GM15510 (cell line): ENCODE measurements around the gene IGF1R.

Source experiments
- POLR2A ChIP-seq: IDR thresholded peaks from 3 replicates; pipeline ENCODE4 v1.6.1; 2011; ENCODE audit warnings: borderline replicate concordance; ENCODE audit not compliant: insufficient read length; ENCODE audit errors: extremely low read depth

Gene IGF1R

DNA sequence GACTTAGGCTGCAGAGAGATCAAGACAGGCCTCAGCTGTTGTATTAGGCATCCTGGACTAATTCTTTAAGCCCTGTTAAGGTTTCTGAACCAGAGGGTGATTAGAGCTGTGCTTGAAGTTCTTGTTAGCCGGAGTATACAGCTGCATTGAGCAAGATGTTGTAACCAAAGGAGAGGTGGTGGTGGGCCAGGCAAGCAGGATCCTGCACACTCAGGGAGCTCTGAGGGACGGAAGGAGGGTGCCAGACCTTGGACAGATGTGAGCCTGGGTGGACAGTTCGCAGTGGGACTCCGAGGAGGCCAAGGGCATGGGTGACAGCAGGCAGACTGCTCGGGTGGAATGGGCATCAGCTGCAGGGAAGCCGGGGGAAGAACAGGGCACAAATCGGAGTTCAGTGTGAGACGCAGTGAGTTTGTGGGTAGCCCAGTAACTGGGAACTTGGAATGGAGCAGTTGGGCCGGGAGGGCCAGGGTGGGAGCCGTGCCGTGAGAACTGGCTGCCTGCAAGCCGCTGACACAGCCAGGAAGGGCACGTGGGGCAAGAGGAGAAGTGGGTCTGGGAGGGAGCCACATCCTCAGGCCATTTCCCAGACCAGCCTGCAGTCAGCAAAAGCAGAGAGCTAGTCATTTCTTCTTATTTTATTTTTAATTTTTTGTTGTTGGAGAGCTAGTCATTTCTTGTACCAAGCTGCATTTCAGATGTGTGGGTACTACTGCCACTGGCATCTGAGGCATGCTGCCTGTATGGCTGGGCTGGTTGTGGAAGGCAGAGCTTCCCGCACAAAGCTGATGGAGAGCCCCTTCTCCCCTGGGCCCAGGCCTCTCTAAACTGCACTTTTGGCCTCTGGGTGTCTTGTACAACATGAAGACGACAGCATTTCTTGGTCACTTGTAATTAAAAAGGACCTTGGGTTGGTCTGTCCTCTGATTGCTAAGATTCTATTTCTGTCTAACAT lies 298.2 kb downstream of the IGF1R start:
- no peak for TF ChIP-seq POLR2A

DNA sequence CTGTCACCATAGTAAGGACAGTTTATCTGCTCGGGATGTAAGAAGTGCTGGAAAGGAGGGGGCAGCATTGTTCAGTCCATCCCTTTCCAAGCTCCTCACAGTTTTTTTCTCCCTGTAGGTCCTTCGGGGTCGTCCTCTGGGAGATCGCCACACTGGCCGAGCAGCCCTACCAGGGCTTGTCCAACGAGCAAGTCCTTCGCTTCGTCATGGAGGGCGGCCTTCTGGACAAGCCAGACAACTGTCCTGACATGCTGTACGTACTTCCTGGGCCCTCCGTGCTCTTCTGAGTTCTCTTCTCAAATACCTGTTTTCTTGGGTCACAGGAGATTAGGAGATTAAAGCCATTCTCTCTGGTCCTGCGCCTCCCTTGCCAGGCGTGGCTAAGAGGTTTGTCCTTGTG lies 300.1 kb downstream of the IGF1R start:
- no peak for TF ChIP-seq POLR2A

DNA sequence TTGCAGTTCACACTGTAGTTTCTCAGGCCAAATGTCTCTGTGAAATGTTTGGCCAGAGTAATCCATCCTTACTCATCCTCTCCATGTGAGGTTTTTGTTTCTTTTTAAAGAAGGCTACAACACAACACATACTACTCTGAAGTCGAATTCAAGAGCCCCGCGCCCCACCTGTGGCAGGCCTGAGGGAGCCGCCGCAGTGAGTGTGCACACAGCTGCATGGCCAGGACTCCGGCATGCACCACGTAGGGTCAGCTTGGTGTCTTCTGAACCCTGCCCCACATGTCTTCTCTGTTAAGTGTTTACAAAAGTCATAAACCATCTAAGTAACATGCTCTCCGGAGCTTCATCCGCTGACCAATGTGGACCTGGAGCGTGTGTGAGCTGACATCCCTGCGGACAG lies 300.6 kb downstream of the IGF1R start:
- no peak for TF ChIP-seq POLR2A

DNA sequence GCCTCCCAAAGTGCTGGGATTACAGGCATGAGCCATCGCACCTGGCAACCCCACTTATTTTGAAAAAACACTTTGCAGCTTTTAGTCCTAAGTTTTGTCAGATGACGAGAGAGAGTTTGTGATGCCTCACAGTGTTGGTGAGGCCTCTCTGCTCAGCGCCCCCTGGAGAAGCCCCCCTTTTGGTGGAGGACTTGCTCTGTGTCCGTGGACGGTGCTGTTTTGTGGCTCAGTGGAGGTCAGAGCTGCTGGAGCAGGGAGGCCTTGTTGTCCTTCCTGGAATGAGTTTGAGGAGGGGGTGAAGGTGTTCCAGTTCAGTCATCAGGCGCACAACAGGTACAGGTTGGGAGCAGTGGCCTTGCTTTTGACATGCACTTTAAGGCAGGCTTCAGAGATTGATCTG lies 301.3 kb downstream of the IGF1R start:
- no peak for TF ChIP-seq POLR2A

DNA sequence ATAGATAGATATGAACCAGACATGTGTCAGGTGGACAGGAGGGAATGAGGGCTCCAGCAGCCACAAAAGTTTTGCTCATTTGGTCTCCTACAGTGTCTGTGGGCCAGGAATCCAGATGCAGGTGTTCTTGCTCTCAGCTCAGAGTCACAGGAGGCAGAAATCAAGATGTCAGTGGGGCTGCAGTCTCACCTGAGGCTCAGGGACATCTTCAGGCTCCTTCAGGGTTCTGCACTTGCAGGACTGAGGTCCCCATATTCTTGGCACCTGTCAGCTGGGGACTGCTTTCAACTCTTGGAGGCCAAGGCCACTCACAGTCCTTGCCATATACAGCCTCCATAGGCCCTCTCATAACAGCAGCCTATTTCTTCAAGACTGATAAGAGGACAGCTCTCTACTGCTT lies 301.9 kb downstream of the IGF1R start:
- no peak for TF ChIP-seq POLR2A

DNA sequence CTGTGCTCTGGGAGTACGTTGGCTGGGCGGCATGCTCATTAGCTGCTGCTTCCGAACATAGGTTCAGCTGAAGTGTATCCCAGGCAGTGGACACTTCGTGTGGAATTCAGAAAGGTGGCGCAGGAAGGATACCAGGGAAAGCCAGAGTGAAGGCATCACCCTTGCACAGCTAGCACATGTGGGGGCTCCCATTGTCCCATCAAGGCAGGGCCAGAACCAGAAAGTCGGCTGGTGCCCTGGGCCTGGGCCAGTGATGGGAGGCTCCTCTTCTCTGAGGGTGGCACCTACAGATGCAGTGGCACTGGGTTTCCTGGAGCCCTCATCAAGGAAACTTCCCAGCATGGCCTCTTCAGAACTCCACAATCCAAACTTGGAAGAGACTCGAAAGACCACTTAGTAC lies 302.7 kb downstream of the IGF1R start:
- TF ChIP-seq POLR2A, result no peak

DNA sequence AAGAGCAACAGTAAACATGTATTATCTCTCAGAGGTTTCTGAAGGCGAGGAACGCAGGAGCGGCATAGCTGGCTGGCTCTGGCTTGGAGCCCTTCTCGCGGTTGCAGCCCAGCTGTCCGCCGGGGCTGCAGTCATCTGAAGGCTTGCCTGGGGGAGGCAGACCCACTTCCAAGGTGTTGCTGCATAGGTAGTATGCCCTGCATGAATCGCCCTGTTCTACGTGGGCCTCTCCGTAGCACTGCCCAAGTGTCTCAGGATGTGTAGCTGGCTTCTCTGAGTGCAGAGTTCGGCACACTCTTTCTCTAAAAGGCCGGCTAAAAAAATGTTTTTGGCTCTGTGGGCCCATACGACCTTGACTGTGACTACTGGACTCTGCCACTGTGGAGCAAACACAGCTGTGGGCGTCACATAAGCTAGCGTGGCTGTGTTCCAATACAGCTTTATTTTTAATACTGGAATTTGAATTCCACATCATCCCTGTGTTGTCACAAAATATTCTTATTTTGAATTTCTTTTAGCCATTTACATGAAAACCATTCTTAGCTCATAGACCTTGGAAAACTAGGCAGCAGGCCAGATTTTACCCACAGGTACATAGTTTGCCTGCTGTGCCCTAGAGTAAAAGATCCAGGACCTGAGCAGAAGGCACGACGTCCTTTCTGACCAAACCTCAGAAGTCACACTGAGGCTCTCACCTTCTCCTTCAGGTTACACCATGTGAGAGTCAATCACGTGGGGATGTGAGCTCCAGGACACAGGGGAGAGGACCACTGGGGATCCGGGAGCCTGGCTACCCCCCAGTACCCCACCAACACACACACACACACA lies 303.4 kb downstream of the IGF1R start:
- TF ChIP-seq POLR2A, result no peak

DNA sequence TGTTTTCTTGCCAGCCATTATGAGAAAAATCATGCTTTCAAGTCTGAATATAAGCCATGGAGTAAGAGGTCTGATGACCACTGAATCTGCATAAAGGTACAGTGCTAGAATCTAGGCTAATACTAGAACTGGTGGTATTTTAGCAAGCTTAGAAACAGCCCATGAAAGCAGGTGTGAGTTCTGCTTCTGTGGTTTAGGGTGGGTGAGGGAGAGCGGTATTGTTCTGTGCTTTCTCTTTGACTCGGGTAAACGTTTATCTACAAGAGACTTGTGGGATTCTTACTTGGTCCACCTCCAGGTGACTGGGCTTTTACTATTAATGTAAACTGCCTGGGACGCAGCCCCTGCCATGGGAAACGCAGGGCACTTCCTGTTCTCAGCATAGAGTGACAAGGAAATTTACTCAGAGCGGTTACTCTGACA lies 304.1 kb downstream of the IGF1R start:
- TF ChIP-seq POLR2A, result no peak

DNA sequence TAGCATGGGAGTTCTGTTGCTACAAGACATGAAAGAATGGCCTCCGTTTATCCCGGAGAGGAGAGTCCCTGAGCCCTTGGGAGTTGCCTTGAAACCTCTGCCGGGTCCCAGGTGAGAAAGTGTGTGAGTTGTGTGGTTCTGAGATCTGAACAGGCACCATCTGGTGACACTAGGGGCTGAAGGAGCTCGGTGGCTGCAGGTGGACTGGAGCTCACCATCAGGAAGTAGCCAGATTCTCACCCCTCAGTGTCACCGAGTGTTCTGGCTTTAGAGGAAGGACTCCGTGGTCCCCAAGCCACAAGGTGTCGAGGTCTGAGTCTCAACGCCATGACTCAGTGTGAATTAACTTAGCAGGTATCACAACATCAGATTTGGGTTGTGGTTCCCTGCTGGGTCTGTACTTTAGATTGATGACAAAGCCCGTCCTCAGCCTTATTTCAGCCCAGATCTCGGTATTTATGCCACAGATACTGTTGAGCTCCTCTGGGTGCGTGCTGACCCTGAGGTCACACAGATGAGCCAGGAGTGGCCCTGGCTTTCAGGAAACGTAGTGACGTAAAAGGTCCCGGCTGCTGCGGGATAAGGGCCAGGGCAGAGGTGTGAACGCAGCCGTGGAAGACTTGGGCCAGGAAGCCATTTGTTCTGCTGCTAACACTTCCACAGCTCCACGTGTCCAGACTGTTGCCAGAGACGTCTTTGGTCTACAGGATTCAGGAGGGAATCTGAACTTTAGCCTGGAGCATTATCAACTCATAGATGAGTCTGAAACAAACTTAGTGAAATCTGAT lies 304.9 kb downstream of the IGF1R start:
- no peak for TF ChIP-seq POLR2A

DNA sequence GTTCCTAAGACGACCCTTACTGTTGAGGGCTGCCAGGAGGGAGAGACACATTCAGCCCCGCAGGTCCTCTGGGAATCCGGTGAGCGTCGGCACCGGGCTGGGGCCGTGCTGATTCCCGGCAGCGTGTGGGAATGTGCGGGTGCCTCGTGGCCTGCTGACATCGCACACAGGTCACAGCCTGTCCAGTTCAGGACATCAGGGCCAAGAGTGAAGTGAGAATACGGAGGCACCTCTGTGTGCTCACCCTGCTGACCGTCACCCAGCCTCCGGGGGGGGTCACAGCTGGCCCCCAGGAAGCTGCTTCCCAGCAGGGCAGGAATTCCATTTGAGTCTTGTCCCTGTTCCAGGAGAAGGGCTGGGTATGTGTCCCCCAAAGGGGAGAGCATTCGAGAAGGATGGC lies 305.6 kb downstream of the IGF1R start:
- TF ChIP-seq POLR2A, result no peak

DNA sequence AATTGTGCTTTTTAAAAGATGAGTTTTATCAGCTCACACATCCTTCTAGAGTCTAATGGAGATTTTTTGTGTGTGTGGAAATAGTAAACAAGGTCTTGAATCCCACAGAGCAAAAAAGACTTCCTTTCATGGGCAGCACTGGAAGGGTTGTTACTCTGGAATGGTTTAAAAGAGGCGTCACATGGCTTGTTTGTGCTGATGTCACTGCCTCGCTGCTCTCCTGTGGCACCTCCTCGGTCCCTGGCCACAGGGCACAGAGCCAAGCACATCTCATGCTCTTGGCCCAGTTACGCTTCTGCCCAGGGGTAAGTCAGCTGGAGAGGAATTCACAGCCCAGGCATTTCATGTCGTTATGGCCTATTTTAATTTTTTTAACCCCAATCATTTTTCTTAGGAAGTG lies 306.1 kb downstream of the IGF1R start:
- no peak for TF ChIP-seq POLR2A

DNA sequence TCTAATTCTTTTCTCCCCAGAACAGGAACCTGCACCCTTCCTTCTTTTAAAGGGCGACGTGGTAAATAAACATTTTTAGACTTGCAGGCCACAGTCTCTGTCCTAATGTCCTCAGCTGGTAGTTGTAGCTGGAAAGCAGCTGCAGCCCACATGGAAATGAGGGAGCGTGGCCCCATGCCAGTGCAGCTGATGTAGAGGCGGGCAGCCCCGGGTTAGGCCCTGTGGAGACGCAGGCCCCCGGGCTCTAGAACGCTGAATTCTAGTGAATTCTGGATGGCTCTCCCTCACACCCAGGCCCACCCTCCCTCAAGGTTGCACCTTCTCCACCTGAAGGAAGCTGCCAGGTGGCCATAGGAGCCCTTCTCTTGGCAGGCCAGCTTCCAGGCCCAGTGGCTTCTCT lies 307.0 kb downstream of the IGF1R start:
- TF ChIP-seq POLR2A, result no peak

DNA sequence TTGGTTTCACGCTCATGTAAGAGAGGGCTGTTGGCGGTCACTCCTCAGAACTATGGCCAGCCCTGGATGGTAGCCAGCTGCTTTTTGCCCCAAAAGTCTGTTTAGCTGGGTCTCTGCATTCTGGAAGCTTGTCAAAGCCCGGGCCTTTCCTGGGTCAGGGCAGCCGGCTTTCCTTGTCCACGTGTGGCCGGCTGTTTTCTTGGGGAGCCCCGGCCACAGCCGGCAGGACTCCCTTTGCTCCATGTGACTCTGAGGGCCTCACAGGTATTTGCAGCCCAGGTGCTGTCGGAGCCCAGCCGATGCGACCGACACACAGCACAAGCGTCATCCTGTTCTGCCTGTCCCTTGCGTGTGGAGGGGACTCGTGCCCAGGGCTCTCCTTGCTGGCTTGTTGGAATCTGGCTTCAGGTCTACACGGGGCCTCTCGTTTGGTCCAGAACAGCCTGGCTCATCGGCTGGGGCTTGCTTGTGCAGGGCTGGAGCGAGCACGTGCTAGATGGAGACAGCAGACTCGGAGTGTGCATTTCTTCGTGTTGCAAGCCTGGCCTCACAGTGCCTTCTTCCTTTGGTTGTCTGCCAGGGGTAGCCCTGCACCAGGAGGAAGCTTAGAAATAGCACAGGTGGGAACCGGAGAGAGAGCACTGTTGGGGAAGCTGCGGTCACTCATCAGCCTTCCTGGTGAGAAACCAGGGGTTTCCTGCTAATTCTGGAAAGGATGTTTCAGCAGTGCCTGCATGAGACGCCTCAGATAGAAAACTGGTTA lies 307.8 kb downstream of the IGF1R start:
- TF ChIP-seq POLR2A, result no peak
